Breast epithelium (tissue), 3 donors: ENCODE results near the gene LINGO1.

Experiments
- CTCF ChIP-seq, 3 donors: fragments of 450-650 bp; IDR thresholded peaks; one replicate each; pipeline ENCODE4 v1.5.1; 2016 to 2017; ENCODE audit warnings: antibody characterized with exemption in 3 of 3, mild to moderate bottlenecking in 3 of 3, moderate library complexity in 3 of 3
- POLR2A ChIP-seq: fragments of 450-650 bp; IDR thresholded peaks from one replicate; pipeline ENCODE4 v1.6.1; 2016; ENCODE audit warnings: antibody characterized with exemption, mild to moderate bottlenecking, moderate library complexity
- POLR2AphosphoS5 ChIP-seq, 3 donors: sonication (generic); formaldehyde crosslinking; IDR thresholded peaks; one replicate each; pipeline ENCODE4 v1.6.1; 2017; ENCODE audit warnings: antibody characterized with exemption in 3 of 3

- TF ChIP-seq CTCF (IDR thresholded peaks at IDR 0.05) (no peak), POLR2AphosphoS5 (IDR thresholded peaks at IDR 0.05) (no peak), POLR2A (no peak)
Observed at GRCh38 chr15:77626002-77626401, 6.7 kb downstream of the LINGO1 start.
